SK-N-MC (cell line): ENCODE measurements around the gene LINS1.

ENCODE experiments used
- EZH2 ChIP-seq: fragments of 200-600 bp; sonication (generic); IDR thresholded peaks from one replicate; pipeline ENCODE4 v1.6.1; 2017; ENCODE audit warnings: antibody characterized with exemption
- FOXP2 ChIP-seq: optimal IDR thresholded peaks from 2 replicates; pipeline ENCODE3; 2011; ENCODE audit warnings: mild to moderate bottlenecking, moderate library complexity; ENCODE audit not compliant: insufficient read depth; ENCODE audit errors: extremely low read length, control extremely low read depth
- POLR2AphosphoS5 ChIP-seq: IDR thresholded peaks from 2 replicates; pipeline ENCODE4 v1.6.1; 2012; ENCODE audit warnings: mild to moderate bottlenecking, low read depth, low read length, borderline replicate concordance

GRCh38 chr15:100593431-100593830 is 8.6 kb downstream of the LINS1 start:
- no peak for TF ChIP-seq EZH2
- TF ChIP-seq POLR2AphosphoS5 = no peak
- no peak for TF ChIP-seq FOXP2
